HG03103 (cell line): ENCODE measurements around the gene TRIM2.

Source experiments
- ATAC-seq: cut with Tn5 transposase; IDR thresholded peaks from one replicate; pipeline ENCODE4 v1.9.1; 2021; ENCODE audit warnings: low read depth; ENCODE audit not compliant: unreplicated experiment

TRIM2 gene

GRCh38 chr4:153318696-153319320 lies 114.6 kb downstream of the TRIM2 start:
- peak; percentile 84 for ATAC-seq

DNA sequence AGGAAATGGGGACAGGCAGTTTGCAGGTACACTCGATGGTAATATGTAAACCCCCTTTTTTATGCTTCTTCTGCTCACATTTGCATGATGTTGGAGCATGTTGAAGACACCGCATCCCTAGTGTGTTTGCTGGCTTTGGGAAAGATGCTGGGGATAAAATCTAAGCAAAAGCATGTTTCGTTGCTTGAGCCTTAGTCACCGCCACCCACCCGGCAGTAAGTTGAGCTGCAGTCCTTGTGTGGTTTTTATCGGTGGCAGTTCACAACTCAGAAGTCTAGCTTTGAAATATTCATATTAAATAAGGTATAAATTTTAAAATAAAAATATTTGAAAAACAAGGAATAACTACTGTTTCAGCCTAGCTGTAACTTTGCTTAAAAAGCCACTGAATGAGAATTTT lies 118.5 kb downstream of the TRIM2 start:
- ATAC-seq, result no peak

DNA sequence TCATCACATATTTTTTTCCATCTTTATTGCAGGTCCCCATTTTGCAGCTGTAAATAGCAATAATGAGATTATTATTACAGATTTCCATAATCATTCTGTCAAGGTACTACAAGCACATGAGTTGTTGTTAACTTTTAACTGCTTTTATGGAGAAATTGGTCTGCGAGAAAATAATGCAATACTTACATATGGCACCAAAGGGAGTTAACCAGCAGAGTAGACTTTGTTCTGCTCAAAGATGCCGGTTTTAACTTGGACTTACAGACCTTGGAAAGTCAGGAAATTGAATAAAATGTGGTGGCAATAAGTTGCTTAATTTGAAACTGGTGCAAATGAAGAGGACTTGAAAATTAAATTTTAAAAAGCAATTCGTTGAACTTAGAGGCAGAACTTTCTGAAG lies 119.8 kb downstream of the TRIM2 start:
- no peak for ATAC-seq

DNA sequence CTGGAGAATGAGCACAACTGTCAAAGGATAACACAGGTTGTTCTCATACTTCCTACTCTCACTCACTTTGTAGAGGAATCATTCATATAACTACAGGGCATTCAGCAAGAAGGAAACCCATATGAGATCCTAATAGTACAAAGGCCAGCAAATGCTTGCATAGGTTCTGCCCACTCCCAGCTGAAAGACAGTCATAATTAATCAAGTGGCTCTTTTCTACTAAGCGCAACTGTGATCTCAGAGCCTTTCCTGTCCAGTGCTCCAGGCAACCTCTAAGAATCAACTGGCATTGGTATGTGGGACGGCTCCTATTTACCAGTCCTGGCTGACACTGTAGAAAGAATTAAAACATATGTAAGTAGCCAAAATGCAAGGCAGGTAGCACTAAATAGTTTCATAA lies 121.3 kb downstream of the TRIM2 start:
- no peak for ATAC-seq

- no peak for ATAC-seq
Measured at GRCh38 chr4:153326513-153326912, 122.3 kb downstream of the TRIM2 start.

GRCh38 chr4:153327247-153327646 lies 123.0 kb downstream of the TRIM2 start:
- ATAC-seq, result no peak

- ATAC-seq, result no peak
Measured at GRCh38 chr4:153332936-153333335, 128.7 kb downstream of the TRIM2 start.

- no peak for ATAC-seq
Measured at GRCh38 chr4:153333874-153334273, 129.6 kb downstream of the TRIM2 start.

GRCh38 chr4:153335665-153336064 lies 131.4 kb downstream of the TRIM2 start:
- ATAC-seq, result no peak

DNA sequence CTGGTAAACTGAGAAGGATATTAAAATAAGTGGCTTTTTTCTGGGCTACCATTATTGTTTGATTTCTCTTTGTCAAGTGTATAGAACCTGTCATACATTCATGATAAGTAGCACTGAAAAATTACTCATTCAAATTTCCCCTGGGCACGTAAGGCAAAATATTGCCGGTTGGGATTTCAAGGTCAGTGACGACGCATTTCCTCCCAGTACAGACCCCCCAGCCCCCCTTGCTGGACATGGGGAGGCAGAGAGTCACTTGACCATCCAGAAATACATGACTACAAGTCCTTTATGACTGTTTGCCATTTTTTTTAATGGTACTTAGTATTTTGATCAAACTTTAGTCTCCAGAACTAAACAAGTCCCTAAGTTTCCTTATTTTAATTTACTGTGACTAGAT lies 133.4 kb downstream of the TRIM2 start:
- no peak for ATAC-seq

DNA sequence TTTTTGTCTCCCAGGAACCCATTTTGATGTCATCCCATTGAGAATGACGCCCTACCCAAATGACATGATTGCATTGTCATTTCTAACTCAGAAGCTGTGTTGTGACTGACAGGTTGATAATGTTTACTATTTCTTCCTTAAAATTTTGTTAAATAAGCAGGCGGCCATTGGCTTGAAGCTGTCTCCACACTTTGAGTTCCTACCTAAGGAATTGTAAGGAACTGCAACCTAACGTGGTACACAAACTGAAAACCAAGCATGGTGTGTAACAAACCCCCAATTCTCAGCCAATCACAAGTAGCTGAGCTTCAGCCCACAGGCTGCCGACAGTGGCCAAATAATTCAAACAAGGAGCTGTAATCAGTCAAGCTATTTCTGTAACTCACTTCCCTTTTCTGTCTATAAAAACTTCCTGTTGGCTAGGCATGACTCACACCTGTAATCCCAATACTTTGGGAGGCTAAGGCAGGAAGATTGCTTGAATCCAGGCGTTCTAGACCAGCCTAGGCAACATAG lies 137.4 kb downstream of the TRIM2 start:
- ATAC-seq, result peak; percentile 36

- no peak for ATAC-seq
Measured at GRCh38 chr4:153342751-153343552, 138.7 kb downstream of the TRIM2 start.

DNA sequence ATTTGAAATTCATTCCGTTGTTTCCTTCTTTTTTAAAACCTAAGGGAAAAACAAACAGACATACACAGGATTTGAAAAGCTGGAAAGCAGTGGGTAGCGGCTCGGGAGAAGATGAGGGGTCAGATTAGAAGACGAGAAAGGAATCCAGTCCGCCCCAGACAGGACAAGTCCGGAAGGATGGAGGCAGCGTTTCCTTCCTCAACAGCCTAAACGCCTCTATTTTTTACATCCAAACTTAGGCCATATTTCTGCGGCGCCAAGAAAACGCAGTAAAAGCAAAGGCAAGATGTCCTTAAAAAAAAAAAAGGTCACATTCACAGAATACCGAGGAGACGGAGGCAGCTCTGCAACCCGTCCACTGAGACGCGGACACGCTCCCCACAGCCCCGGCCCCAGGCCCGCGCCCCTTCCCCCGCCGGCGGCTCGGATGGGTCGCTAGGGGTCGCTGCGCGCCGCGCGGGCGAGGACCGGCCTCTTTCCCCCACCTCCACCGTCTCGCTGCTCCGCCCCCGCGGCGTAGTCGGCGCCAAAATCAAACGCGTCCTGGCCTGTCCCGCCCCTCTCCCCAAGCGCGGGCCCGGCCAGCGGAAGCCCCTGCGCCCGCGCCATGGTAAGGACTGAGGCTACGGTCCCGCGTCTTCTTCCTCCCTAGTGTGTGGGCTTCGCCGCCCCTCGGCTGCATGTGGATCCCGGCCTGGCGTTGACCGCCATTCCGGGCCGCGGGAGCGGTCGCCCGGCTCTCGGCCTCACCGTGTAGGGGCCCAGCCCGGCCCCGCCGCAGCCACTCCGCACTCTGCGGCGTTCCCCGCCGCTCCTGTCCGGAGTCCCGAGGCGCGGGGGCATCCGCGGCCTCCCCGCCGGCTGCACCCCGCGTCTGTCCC lies 140.1 kb downstream of the TRIM2 start, which contains the start of gene MND1:
Gene MND1 (plus strand): TSS at position 558 of the 881 bp plus-strand sequence. CDS start 50 bp downstream, at position 608.
- peak; percentile 74 for ATAC-seq

DNA sequence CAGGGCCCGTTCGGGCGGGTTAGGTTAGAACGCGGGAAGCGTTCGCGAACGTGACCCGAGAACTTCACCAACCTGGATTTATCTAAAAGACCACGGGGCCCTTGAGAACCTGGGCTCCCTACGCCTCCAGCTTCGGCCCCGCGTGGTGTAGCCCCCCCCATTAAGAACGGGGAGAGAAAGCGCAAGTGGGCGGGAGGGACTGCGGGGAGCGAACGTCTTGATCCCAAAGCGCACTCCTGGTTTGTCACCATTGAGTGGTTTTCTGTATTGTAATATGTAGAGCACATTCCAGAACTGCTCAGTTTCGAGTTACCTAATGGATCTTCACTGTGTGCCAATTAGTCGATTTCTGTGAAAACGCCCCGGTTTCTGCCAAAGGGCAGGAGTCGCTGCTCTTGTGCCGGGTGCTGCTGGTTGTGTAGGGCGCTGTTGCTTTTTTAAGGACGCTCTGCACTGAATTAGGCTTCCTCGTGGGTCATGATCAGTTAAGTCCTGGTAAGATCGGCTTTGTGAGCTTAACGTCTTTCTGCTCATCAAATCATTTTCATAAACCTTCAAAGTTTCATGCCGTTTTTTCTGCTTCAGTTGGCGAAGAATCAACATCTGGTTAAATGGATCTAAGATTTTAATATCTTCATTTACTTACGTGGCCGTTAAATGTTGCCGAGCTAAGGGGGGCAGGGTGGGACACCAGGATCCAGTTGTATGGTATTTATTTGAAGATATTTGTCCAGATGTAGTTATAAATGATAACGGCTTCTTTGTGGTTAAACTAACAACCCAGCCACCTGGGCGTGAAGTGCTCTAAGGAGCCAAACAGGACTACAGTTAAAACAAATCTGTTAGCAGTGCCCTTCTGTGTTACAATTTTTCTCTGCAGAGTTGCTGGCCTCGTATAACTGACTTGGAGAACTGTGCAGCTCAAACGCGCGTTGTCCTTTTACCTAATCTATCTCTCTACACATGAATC lies 141.1 kb downstream of the TRIM2 start:
- ATAC-seq, result peak; percentile 26

DNA sequence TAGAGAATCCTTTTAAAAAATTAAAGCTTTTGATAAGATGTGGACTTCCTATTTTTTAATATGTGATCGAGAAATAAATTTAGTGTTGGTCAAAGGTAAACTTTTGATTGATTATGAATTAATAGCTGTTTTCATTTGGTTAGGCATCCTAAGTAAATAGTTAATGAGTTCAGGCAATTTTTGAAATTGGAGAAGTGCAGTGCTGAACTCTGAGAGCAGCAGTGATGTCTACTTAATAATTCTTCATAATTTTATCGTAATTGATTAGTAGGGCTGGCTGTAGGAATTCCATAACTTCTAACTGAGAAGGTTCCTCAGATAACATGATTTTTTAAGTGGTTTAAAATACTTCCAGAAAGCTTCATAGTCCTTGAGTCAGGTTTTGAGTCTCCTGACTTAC lies 141.8 kb downstream of the TRIM2 start:
- ATAC-seq, result no peak

GRCh38 chr4:153346563-153346962 lies 142.3 kb downstream of the TRIM2 start:
- ATAC-seq, result no peak

- ATAC-seq, result no peak
Measured at GRCh38 chr4:153347117-153347516, 142.9 kb downstream of the TRIM2 start.

GRCh38 chr4:153348006-153348405 lies 143.8 kb downstream of the TRIM2 start:
- no peak for ATAC-seq

DNA sequence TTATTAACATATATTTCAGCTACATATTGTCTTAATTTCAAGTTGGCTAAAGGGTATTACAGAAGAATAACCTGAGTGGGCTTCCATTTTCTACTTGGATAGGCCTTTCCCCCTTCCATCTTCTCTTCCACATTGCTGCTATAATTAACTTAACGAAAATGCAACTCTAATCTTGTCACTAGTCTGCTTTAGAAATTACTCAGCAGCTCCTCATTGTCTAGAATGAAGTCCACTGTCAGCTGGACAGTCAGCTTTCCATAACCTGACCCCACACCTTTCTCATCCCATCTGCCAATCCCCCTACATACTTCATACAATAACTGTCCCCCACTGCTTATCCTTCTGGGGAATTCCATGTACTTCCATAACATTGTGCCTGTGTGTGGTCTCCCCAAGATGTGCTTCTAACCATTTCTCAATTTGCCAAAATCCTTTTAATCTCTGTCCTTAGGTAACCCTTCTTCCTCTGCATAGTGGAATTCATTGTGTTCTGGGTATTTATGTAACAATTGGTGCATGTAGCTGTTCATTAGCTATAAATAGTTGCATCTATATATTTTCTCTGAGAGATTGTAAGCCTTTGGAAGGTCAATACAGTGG lies 145.1 kb downstream of the TRIM2 start:
- no peak for ATAC-seq
